ENCODE measurements around the gene SPATS2. TPM values are rescaled to one million over a fixed set of nuclear protein-coding genes. Genes with fewer than 3 reads are reported as not detected.
"Not testable (repeated sequence)": the region's sequence is repeated elsewhere in the genome, so short reads cannot be mapped to it uniquely, and the experiment has no call there.

The SPATS2 gene
- total and polyA plus RNA-seq, 9 donors: 9.1 to 28.2 (median 15.2) TPM

DNA sequence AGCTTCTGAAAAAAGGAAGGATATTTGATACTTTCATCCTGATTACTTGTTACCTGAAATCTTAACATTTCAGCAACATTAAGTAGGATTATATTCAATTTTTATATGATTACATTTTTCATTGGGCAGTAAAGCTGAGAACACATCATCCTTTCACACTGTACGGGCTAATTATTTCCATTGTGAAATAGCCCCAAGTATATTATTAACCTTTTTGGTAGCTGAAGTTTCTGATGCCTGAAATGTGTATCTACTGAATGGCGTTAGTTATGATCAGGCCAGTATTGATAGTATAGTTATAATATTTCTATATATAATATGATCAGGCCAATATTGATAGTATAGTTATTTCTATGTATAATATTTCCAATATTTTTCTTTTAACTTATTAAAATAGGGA lies 10.1 kb downstream of the SPATS2 start:
- 84 to 89% (median 86%) methylated on average over 2 of the region's 2 CpGs for WGBS, 3 donors
- no peaks in the 10 kb centered on the region for H3K27me3 ChIP-seq

DNA sequence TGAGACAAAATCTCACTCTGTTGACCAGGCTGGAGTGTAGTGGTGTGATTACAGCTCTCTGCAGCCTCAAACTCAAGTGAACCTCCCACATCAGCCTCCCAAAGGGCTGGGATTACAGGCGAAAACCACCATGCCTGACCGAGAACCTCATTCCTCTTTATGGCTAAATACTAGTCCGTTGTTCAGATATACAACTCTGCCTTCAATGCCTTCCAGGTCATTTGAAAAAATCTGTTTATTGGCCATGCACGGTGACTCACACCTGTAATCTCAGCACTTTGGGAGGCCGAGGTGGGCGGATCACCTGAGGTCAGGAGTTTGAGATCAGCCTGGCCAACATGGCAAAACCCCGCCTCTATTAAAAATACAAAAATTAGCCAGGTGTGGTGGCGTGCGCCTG lies 12.9 kb downstream of the SPATS2 start:
- H3K9me3 ChIP-seq, H3K27me3 ChIP-seq: not testable (repeated sequence)

More for the DNA sequence above, 10.1 kb downstream of the SPATS2 start:
- TF ChIP-seq POLR2A (IDR thresholded peaks at IDR 0.05): no peak
- TF ChIP-seq EP300 (IDR thresholded peaks at IDR 0.05): no peak
- TF ChIP-seq, protein P1, sequence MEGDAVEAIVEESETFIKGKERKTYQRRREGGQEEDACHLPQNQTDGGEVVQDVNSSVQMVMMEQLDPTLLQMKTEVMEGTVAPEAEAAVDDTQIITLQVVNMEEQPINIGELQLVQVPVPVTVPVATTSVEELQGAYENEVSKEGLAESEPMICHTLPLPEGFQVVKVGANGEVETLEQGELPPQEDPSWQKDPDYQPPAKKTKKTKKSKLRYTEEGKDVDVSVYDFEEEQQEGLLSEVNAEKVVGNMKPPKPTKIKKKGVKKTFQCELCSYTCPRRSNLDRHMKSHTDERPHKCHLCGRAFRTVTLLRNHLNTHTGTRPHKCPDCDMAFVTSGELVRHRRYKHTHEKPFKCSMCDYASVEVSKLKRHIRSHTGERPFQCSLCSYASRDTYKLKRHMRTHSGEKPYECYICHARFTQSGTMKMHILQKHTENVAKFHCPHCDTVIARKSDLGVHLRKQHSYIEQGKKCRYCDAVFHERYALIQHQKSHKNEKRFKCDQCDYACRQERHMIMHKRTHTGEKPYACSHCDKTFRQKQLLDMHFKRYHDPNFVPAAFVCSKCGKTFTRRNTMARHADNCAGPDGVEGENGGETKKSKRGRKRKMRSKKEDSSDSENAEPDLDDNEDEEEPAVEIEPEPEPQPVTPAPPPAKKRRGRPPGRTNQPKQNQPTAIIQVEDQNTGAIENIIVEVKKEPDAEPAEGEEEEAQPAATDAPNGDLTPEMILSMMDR (IDR thresholded peaks at IDR 0.05): no peak
- intact Hi-C loops (cut with DNase I): no loop called here
- Histone ChIP-seq H3K4me3 (no peak overlapping the region), H3K27ac (no peak overlapping the region), H3K9me3 (no peaks in the 10 kb centered on the region), H3K4me1 (ENCODE audit: insufficient read depth) (no peaks in the 10 kb centered on the region), H3K36me3 (no peaks in the 10 kb centered on the region)
- no peak for DNase-seq

DNA sequence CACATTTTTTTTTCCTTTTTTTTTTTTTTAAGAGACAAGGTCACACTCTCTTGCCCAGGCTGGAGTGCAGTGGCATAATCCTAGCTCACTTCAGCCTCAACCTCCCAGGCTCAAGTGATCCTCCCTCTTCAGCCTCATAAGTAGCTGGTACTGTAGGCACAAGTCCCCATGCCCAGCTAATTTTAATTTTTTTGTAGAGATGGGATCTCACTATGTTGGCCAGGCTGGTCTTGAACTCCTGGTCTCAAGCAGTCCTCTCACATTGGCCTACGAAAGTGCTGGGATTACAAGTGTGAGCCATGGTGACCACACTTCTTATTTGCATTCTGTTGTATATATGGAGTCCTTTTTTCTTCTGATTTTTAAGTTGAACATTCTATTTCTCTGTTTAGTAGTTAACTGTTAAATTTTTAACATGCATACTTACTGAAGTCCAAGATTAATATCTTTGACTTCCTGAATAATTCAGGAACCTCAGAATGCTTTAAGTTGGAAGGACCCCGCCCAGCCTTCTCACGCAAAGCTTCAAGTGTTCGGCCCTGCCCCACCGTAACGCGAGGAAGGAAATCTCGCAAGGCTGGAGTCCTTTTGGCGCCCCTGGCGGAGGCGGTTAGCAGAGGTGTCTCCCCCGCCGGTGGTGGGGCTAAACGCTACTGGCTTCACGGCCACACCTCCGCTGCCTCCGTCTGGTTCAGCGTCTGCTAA lies 21.6 kb downstream of the SPATS2 start:
- no peaks in the 10 kb centered on the region for H3K36me3 ChIP-seq
- WGBS, 3 donors: 85 to 88% (median 88%) methylated on average over 18 of the region's 18 CpGs
- no peak overlapping the region for H3K27ac ChIP-seq
- no peak overlapping the region for H3K4me3 ChIP-seq
- H3K4me1 ChIP-seq (ENCODE audit: insufficient read depth): no peaks in the 10 kb centered on the region
- TF ChIP-seq EP300 (IDR thresholded peaks at IDR 0.05): no peak
- TF ChIP-seq, protein P1 (IDR thresholded peaks at IDR 0.05): no peak
- TF ChIP-seq POLR2A (IDR thresholded peaks at IDR 0.05): no peak
- DNase-seq: no peak
- H3K9me3 ChIP-seq: no peaks in the 10 kb centered on the region
- intact Hi-C loops (cut with DNase I): no loop called here
- H3K27me3 ChIP-seq: no peaks in the 10 kb centered on the region

More for the DNA sequence above, 12.9 kb downstream of the SPATS2 start:
- DNase-seq; H3K36me3 ChIP-seq; H3K4me1 ChIP-seq (ENCODE audit: insufficient read depth); H3K27ac ChIP-seq; intact Hi-C loops (cut with DNase I); H3K4me3 ChIP-seq: not testable (repeated sequence)
- 95 to 98% (median 96%) methylated on average over 9 of the region's 9 CpGs for WGBS, 3 donors

DNA sequence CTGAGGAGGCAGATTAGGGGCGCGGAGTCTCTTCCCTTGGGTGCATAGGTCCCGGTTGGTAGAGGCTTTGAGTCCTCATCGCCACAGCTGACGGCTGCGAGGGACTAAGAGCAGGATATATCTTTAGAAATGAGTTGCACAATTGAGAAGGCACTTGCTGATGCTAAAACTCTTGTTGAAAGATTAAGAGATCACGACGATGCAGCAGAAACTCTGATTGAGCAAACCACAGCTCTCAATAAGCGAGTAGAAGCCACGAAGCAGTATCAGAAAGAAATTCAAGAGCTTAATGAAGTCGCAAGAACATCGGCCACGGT lies 22.1 kb downstream of the SPATS2 start:
- Histone ChIP-seq H3K36me3 (no peaks in the 10 kb centered on the region), H3K27me3 (no peaks in the 10 kb centered on the region), H3K9me3 (no peaks in the 10 kb centered on the region), H3K4me3 (no peak overlapping the region), H3K27ac (no peak overlapping the region), H3K4me1 (ENCODE audit: insufficient read depth) (no peaks in the 10 kb centered on the region)
- intact Hi-C loops (cut with DNase I): no loop called here
- WGBS, 3 donors: 89 to 95% (median 94%) methylated on average over 13 of the region's 13 CpGs
- TF ChIP-seq, protein P1 (IDR thresholded peaks at IDR 0.05): no peak
- TF ChIP-seq POLR2A (IDR thresholded peaks at IDR 0.05) (no peak), EP300 (IDR thresholded peaks at IDR 0.05) (no peak)
- DNase-seq: no peak

DNA sequence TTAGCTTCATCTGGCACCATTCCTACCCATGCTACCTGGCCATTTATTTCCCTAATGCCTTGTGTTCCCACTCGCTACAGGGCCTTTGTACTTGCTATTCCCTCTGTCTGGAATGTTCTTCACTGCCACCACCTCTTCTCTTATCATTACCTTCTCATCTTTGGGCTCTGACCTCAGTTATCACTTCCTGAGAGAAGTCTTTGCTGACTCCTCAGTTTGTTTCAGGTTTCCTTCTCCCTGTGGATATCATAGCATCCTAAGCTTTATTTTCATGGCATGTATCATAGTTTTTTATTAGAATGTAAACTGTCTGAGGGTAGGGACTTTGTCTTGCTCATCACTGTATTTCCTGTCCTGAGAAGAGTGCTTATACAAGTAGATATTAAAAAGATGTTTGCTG lies 29.7 kb downstream of the SPATS2 start:
- intact Hi-C loops (cut with DNase I): no loop called here
- Histone ChIP-seq H3K36me3 (no peaks in the 10 kb centered on the region), H3K27me3 (no peaks in the 10 kb centered on the region), H3K4me3 (no peak overlapping the region), H3K27ac (no peak overlapping the region), H3K4me1 (ENCODE audit: insufficient read depth) (no peaks in the 10 kb centered on the region), H3K9me3 (no peaks in the 10 kb centered on the region)
- TF ChIP-seq, protein P1 (IDR thresholded peaks at IDR 0.05): no peak
- TF ChIP-seq EP300 (IDR thresholded peaks at IDR 0.05) (no peak), POLR2A (IDR thresholded peaks at IDR 0.05) (no peak)
- 94 to 100% (median 100%) methylated on average over 1 of the region's 1 CpG for WGBS, 3 donors
- DNase-seq: no peak

Data from ovary (tissue), 9 donors.